Ascending aorta (tissue), 2 donors: ENCODE data around the gene FXYD3. TPM values are rescaled to one million over a fixed set of nuclear protein-coding genes. Genes with fewer than 3 reads are reported as not detected.
A peak's percentile ranks its signal among the peaks of the same experiment; 100 is the strongest.

Experiments
- DNase-seq, 2 donors: peaks; one replicate each; pipeline ENCODE4 v3.0.0-alpha.2; 2019; ENCODE audit warnings: low spot score in 2 of 2
- H3K27ac ChIP-seq, 2 donors: fragments of 200-600 bp; sonication (generic); one replicate each; pipeline ENCODE4 v1.5.1; 2016 to 2017; ENCODE audit warnings: mild to moderate bottlenecking in 1 of 2
- H3K27me3 ChIP-seq: fragments of 200-600 bp; sonication (generic); one replicate; pipeline ENCODE4 v1.5.1; 2017
- H3K36me3 ChIP-seq, 2 donors: fragments of 200-600 bp; sonication (generic); one replicate each; pipeline ENCODE4 v1.5.1; 2016
- H3K4me1 ChIP-seq, 2 donors: fragments of 200-600 bp; sonication (generic); one replicate each; pipeline ENCODE4 v1.5.1; 2016 to 2017; ENCODE audit warnings: mild to moderate bottlenecking in 1 of 2
- H3K4me3 ChIP-seq, 2 donors: fragments of 200-600 bp; sonication (generic); one replicate each; pipeline ENCODE4 v1.5.1; 2016 to 2017; ENCODE audit warnings: mild to moderate bottlenecking in 1 of 2
- H3K9me3 ChIP-seq, 2 donors: fragments of 200-600 bp; sonication (generic); one replicate each; pipeline ENCODE4 v1.5.1; 2016
- intact Hi-C: fragments of 100-400 bp; cut with DNase I; formaldehyde crosslinking; loops from one replicate; pipeline ENCODE4 v1.15.1; 2023
- total RNA-seq: library from RNA; depleted of rRNA; stranded (reverse); fragments of >200 nt; gene quantifications from one replicate; pipeline ENCODE4 v1.1.0, GENCODE V29; 2016
- TF ChIP-seq, protein P1 (sequence below), 3 experiments: fragments of 200-600 bp in 2 of 3; fragments of 450-650 bp in 1 of 3; sonication (generic) in 2 of 3; IDR thresholded peaks; one replicate each; pipeline ENCODE4 v1.5.1; 2016 to 2019; ENCODE audit warnings: antibody characterized with exemption in 3 of 3, mild to moderate bottlenecking in 1 of 3, moderate library complexity in 1 of 3

The FXYD3 gene
- total RNA-seq, 1 donor from 2014 or later = not detected

DNA sequence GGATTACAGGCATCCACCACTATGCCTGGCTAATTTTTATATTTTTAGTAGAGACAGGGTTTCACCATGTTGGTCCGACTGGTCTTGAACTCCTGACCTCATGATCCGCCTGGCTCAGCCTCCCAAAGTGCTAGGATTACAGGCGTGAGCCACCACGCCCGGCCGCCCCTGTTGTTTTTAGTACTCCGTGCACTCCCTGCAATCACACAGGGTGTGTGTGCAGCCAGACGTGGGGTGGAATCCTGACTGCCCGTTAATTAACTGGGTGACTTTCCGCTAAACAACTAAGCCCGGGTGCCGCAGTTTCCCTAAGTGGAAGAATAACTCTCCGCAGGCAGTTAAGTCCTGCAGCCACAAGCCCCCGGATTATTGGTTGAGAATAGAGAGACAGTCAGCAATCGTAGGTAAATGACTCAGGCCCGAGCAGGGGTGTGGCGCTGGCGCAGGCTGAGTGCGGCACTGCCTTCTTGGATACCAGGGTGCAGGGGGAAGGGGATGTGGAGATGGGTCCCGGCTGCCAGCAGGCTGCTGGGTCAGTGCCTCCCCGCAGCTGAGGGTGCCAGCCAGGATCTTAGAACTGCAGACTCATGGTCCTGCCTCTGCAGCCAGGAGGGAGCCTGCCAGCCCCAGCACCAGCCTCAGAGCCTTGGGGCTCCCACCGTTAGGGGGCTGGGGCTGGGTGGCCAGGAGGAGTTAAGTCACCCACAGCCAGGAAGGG, 6.1 kb upstream of the FXYD3 start:
- H3K4me1 ChIP-seq = no peaks in the 10 kb centered on the region
- no peaks in the 10 kb centered on the region for H3K36me3 ChIP-seq
- TF ChIP-seq, protein P1, sequence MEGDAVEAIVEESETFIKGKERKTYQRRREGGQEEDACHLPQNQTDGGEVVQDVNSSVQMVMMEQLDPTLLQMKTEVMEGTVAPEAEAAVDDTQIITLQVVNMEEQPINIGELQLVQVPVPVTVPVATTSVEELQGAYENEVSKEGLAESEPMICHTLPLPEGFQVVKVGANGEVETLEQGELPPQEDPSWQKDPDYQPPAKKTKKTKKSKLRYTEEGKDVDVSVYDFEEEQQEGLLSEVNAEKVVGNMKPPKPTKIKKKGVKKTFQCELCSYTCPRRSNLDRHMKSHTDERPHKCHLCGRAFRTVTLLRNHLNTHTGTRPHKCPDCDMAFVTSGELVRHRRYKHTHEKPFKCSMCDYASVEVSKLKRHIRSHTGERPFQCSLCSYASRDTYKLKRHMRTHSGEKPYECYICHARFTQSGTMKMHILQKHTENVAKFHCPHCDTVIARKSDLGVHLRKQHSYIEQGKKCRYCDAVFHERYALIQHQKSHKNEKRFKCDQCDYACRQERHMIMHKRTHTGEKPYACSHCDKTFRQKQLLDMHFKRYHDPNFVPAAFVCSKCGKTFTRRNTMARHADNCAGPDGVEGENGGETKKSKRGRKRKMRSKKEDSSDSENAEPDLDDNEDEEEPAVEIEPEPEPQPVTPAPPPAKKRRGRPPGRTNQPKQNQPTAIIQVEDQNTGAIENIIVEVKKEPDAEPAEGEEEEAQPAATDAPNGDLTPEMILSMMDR (IDR thresholded peaks at IDR 0.05) = no peak
- no peak for DNase-seq
- intact Hi-C loops = no loop called here
- no peaks in the 10 kb centered on the region for H3K9me3 ChIP-seq
- no peaks in the 10 kb centered on the region for H3K27me3 ChIP-seq
- no peak overlapping the region for H3K4me3 ChIP-seq
- no peak overlapping the region for H3K27ac ChIP-seq

DNA sequence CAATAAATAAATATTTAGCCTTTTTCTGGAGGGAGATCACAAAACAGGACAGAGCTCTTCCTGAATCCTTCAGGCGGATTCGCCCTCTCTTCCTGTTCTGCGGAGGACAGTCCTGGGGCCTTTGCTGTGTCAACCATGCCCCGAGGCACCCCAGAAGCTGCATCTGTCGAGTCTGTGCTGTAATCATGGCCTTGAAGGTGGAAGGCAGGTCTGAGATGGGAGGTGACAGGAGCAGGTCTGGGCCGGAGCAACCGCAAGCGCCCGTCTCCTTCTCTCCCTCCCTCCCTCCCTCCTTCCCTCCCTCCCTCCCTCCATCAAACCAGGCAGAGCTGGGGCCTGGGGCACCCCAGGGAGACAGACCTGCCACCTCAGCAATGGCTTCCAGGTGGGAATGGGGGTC, 4.6 kb upstream of the FXYD3 start:
- Histone ChIP-seq H3K36me3 (no peaks in the 10 kb centered on the region), H3K27me3 (no peaks in the 10 kb centered on the region), H3K4me1 (peaks cover 4 to 6% of the 10 kb centered on the region in 2 donors), H3K4me3 (no peak overlapping the region), H3K27ac (no peak overlapping the region), H3K9me3 (no peaks in the 10 kb centered on the region)
- intact Hi-C loops = no loop called here
- TF ChIP-seq, protein P1 (IDR thresholded peaks at IDR 0.05) = no peak
- DNase-seq = no peak

DNA sequence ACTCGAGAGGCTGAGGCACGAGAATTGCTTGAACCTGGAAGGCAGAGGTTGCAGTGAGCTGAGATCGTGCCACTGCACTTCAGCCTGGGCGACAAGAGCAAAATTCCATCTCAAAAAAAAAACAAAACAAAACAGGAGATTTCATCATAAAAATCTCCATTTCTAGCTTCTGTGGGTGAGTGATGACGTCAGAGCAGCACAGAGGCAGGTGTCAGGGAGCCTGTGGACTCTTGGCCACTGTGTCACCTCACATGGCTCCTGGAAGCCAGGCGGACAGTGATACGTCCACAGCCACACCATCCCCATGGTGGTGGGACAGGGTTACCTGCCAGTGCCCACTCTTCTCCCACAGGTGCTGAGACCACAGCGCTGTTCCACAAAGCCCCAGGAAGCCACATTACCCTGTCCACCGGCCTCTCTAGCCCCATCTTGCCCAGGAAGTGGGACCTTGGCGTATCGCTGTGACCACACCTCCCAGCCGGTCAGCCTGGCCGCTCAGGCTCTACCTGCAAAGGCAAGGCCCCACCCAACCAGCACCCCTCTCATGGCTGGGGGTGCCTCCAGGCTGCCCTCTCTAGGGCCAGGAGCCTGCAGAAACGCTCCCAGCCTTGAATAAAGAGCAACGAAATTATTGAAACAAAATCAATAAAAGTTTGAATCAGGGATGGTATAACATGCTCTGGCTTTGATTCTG, 2.5 kb upstream of the FXYD3 start:
- Histone ChIP-seq H3K4me1 (peaks cover 4 to 6% of the 10 kb centered on the region in 2 donors), H3K4me3 (no peak overlapping the region), H3K27ac (no peak overlapping the region), H3K36me3 (no peaks in the 10 kb centered on the region), H3K9me3 (no peaks in the 10 kb centered on the region), H3K27me3 (no peaks in the 10 kb centered on the region)
- TF ChIP-seq, protein P1 (IDR thresholded peaks at IDR 0.05) = no peak
- DNase-seq = no peak
- intact Hi-C loops = no loop called here

DNA sequence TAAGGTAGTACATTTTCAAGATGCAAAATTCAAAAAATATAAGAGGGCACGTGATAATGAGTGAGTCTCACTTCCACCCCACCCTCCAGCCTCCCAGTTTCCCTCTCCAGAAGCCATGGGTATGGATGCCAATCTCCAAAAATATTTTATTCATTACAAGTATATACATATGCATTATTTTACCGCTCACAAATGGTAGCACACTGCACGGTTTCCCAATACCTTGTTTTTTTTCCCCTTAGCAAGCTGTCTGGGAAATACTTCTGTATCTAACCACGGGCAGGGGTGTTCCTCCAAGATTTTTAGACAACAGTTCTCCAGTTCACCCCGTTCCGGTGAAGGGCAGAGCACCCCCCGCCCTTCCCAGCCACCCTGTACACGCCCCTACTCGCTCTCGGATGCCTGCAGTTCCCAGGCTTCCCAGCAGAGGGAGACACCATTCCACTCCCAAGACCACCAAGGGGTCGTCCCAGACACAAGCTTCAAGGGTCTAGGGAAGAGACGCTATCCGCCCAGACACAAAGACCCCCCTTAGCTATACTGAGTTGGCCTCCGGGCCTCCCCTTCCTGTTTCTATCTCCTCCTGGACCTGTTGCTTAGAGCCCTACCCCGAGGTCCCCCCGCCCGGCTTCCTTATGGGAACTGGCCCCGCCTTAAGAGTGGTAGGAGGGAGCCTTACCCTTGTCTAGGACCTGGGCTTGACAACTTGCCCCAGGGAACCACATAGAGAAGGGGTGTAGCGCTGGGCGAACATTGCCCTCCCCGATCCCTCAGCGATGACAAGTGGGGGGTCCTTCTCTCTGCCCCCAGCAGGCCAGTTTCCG, 1.1 kb upstream of the FXYD3 start:
- Histone ChIP-seq H3K4me1 (peaks cover 4 to 6% of the 10 kb centered on the region in 2 donors), H3K36me3 (no peaks in the 10 kb centered on the region), H3K9me3 (no peaks in the 10 kb centered on the region), H3K4me3 (peak overlapping the region; percentile 10 to 55), H3K27me3 (no peaks in the 10 kb centered on the region), H3K27ac (no peak overlapping the region)
- intact Hi-C loops = loop anchor here (1.0 to 2.0 kb wide), 3 partner anchors 10 to 154 kb away; partner anchors contain the start of genes LGI4 and USF2
- DNase-seq = peak in 1 of 2 donors; percentile 80
- TF ChIP-seq, protein P1 (IDR thresholded peaks at IDR 0.05) = peak; percentile 93 to 99 (median 98)

DNA sequence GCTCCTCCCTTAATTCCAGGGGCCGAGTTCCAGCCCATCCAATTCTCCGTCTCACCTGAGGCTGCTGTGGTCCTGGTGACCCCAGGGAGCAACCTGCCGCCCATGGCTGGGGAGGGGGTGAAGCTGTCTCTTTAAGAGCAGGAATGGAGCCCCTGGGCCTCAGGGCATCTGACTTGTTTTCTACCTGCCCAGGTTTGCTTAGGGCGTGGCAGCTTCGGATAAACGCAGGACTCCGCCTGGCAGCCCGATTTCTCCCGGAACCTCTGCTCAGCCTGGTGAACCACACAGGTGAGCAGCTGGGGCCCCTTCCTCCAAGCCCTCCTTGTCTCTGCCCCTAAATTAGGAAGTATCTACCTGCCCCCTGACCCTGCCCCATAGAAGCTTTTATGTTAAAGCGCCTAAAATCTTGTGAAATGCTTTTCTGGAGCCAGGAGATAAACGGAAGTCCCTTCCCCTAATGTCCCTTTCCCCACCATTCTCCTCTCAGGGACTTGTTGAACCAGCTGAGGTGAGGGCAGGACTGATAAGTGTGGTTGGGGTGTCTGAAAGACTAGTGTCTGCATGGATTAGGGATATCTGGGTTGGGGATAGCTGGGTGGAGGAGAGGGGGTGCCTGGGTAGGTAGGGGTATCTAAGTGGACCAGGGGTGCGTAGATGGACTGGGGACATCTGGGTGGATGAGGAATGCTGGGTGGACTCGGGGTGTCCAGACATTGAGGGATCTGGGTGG, 614 bp downstream of the FXYD3 start:
- Histone ChIP-seq H3K36me3 (no peaks in the 10 kb centered on the region), H3K4me1 (peaks cover 4 to 6% of the 10 kb centered on the region in 2 donors), H3K27ac (no peak overlapping the region), H3K27me3 (no peaks in the 10 kb centered on the region), H3K4me3 (no peak overlapping the region), H3K9me3 (no peaks in the 10 kb centered on the region)
- no peak for DNase-seq
- TF ChIP-seq, protein P1 (IDR thresholded peaks at IDR 0.05) = no peak
- intact Hi-C loops = no loop called here
